Stimulated activated CD4-positive, alpha-beta T cell treated with anti-CD3 and anti-CD28 coated beads, Interleukin-1b, Interleukin-23, amount 100 ng/mL, for 1 hour (primary cell): Measurements from ENCODE around the gene ST3GAL4.
"Not testable (repeated sequence)": the region's sequence is repeated elsewhere in the genome, so short reads cannot be mapped to it uniquely, and the experiment has no call there.

Source experiments
- DNase-seq, 2 donors: peaks; one replicate each; pipeline ENCODE4 v3.0.0-alpha.2; 2020; ENCODE audit warnings: low read depth in 2 of 2

Gene ST3GAL4

DNA sequence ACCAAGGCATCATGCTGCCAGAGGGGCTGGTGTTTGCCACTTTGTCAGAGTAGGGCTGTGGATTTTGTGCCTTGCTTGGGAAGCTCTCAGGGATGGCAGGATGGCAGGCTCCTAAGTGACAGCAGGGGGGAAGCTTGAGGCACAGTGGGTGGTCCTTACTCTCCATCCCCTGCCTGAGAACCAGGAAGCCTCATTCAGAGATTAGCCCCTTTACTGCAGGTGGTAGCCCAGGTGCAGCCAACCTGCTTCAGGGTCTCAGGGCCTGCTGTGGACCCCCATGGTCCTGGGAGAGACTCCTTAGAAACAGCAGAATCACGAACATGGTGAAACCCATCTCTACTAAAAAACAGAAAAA, 8.9 kb upstream of the ST3GAL4 start:
- no peak for DNase-seq

DNA sequence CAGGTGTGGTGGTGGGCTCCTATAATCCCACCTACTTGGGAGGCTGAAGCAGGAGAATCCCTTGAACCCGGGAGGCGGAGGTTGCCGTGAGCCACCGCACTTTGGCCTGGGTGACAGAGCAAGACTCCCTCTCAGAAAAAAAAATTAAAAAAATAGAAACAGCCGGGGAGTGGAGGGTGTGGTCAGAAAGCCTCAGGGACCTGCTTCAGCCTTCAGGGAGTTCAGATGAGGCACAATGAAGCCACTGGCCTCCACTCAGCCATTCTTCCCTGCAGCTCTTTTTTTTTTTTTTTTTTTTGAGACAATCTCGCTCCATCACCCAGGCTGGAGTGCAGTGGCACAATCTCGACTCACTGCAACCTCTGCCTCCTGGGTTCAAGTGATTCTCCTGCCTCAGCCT, 8.5 kb upstream of the ST3GAL4 start:
- not testable (repeated sequence) for DNase-seq

DNA sequence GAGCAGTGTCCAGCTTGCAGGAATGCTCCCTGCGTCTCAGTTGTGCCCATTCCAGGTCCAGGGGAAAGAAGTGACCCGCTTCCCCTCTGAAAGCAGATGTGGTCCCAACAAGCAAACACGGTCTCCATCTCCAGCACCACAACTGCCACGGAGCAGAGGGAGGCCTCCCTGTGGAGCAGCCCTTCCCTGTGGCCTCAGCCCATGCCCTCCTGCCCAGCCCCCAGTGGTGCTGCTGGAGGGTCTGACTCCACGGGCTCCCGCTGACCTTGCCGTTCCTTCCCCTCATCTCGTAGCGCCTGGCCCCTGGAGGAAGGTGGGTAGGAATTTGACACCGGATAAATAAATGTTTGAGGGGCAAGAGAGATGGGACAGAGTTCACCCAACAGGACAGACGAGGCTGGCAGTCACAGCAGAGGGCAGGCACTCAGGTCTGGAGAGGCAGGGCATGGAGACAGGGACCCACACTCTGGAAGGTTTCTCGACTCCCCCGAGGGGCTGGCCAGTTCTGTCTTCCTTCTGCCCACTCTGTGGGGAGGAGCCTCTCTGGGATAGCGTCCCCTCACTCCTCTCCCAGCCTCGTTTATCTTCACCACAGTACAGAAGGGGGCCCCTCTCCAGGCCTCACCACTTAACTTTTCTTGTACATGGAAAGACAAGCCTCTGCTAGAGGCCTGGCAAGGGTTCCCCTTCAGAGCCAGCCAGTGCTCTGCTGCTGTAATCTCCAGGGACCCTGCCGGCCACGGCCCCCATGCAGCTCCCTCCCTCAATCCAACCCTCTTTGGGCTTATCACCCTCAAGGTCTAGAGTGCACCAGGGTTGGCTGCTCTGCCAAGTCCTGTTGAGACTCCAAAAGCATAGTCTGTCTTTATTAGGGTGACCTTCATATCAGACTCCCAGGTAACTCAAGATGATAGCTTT, 7.5 kb upstream of the ST3GAL4 start:
- DNase-seq: no peak

DNA sequence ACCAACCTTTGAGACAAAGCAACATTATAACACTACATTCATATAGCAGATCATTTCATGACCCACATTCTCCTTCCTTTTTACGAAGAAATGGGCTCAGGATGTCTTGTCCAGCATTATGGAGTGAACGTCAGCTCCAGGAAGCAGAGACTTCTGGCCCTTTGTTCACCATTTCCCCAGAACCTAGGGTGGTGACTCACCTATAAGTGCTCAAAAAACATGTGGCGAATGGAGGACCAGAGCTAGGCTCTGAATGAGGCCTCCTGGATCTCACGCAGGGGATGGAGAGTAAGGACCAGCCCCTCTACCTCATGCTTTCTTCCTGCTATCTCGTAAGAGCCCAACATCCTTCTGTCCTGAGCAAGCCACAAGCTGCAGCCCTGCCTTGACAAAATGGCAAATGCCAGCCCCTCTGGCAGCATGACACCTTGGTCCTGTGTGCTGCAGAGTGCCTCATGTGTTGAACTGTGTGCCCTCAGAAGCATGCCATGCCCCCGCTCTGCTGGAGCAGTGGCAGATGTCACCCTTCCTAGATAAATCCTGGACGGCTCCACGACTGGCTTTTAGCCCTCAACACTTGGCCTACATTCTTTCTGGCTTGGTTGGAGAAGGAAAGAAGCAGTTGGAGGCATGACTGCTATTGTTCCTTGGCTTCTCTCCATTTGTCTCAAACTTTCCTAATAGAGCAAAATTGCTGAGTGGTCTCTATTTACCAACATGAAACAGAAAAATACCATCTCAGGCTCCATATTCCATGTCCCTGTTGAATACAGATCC, 6.5 kb upstream of the ST3GAL4 start:
- DNase-seq: no peak

DNA sequence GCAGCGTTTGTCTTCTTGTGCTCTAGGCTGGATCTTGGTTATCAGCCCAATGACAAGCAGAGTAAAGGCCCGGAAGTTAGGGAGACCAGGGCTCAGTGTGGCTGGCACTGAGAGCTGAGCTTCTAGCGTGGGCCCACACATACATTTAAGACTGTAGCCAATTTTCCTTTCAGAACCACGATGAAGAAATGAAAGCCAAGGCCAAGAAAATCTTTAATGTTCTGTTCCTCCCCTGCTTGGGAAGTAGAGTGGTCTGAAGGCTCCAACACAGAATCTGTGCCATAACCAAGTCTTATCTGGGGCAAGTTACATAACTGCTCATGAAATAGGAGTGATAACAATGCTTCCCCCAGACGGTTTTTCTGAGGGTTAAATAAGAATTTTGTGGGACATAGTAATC, 4.7 kb upstream of the ST3GAL4 start:
- no peak for DNase-seq

DNA sequence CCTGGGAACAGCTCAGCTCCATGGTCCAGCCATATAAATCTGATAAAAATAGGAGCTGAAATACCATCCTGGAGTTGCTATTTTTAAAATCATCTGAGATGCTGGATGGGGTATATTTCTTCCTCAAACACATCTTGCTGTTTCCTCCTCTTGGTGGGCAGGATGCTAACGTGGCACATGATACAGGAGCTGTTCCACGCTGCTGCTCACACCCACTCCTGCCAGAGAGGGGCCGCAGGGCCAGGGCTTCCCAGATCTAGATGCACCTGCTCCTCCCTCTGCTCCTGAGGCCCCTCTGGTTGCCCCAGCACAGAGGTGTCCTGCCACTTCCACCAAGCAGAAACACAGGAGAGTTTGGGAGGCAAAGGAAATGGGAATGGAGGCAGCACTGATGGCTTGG, 3.3 kb upstream of the ST3GAL4 start:
- DNase-seq: no peak

DNA sequence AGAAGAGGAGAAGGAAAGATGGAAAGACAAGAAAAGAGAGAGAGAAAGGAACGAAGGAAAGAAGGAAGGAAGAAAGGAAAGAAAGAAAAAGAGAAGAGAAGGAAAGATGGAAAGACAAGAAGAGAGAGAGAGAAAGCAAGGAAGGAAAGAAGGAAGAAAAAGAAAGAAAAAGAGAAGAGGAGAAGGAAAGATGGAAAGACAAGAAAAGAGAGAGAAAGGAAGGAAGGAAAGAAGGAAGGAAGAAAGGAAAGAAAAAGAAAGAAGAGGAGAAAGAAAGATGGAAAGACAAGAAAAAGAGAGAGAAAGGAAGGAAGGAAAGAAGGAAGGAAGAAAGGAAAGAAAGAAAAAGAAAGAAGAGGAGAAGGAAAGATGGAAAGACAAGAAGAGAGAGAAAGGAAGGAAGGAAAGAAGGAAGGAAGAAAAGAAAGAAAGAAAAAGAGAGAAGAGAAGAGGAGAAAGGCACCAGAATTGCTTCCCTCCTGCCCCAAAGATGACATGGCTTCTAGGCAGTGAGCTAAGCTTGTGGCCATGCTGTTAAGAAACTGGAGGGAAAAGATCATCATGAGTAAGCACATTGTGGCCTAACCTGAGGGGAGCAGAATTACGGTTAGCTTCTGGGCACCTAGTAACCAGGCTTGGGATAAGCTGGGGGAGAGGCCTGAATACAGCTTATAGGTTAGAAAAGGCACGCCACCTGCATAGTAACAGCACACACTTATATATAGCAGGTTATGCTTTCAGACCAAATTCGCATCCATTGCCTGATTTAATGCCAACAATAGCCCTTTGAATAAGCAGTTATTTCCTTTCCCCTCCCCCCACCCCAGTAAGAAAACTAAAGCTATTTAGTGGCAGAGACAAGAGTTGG, 2.3 kb upstream of the ST3GAL4 start:
- no peak for DNase-seq

DNA sequence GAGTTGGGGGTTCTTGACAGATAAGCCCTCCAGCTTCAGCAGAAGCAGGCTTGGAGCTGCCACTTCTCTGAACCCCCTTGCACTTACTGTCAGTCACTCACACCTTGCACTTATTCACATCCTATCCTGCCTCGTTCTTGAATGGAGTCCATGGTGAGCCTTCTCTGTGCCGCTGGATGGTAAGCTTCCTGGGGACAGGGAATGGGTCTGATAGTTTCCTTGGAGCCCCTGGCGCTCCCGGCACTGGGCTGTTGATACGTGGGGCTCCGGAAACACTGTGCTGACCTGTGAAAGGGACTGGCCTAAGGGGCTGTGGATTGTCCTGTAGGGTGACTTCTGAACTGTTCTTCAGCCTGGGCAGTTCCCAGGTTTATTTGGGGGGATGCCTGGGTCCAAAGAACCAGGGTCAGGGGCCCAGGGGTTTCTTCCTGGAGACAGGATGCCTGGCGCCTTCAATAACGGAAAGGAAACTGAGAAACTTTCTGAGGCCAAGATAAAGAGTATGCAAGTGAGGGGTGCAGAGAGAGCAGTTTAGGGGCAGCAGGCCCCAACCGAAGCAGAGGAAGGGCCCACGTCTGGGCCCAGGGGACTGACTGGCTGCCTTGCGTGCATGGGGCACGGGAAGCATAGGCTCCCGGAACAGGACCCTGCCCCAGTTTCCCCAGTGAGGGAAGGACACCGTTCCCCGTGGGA, 709 bp upstream of the ST3GAL4 start:
- DNase-seq: no peak

DNA sequence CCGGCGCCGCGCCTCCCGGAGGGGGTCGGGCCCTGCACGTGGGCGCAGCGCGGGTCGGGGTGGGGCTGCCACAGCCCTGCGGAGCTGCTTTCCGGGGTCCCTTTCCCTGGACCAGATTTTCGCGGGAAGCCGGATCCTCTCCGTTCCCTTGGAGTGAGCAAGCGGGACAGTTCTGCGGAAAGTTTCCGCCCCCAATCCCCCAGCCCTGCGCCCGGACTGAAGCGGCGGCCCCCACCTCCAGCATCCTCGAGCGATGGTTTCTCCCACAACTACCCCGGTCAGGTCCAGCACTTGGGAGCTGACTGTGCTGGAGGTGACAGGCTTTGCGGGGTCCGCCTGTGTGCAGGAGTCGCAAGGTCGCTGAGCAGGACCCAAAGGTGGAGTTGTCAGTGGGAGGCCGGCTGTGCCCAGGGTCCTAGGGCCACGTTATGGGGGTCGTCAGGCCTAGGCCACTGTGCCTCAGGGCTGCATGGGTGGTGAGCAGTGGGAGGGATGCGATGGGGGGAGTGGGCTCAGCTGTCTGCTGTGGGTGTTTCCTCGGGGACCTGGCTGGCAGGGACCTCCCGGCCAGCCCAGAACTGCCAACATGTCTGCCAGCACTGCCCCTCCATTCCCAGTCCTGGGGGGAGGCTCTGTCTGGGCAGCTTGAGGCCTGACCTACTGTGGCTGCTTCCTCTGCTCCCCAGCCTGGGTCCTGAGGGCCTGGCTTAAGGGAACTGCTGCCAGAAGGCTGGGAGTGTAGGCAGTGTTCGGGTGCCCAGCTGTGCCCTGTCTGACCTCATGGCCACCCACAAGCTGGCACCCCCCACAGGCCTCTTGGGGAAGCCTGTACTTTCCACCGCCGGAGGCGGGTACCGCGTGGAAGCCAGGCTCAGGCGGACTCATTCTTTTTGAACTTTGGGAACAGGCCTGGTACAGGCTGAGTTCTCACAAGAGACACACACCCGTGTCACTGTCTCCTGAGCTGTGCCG, 726 bp downstream of the ST3GAL4 start:
- DNase-seq: no peak

DNA sequence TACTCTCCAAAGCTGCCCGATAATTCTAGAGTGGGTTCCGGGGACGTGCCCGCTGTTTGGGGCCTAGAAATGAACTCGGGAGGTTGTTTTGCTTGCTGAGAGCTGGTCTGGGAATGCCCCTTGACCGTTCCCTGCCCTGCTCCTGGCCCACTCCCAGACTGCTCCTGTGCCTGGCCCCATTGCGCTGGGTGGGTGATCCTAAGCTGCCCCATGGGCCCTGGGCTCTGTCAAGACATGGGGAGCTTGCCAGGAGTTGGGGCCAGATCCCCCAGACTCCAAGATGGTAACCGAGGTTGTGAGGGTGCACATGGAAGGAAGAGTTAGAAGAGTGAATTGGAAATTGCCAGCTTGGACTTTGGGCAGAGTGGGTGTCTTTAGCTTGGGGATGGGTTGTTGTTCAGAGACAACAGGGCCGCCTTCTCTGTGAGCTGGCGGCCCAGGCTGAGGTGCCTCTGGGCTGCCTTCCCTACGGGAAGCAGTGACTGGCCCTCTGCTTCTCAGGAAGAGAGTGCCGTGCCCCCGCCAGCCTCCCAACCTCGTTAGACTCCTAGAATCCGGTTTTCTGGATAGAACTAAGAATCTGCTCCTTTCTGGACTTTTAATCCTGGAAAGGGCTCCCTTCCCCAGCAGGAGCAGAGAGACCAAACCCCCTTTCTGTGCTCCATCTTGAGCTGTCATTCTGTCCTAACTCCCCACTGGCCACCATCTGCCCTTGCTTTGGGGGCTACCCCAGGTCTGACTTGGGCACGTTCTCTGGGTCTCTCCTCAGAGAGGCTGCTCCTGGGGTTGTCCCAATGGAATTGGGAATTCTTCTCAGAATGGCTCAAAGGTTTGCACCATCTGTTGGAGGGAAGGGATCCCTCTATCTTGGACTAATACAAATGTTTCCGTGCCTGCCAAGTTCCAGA, 1.8 kb downstream of the ST3GAL4 start:
- no peak for DNase-seq

DNA sequence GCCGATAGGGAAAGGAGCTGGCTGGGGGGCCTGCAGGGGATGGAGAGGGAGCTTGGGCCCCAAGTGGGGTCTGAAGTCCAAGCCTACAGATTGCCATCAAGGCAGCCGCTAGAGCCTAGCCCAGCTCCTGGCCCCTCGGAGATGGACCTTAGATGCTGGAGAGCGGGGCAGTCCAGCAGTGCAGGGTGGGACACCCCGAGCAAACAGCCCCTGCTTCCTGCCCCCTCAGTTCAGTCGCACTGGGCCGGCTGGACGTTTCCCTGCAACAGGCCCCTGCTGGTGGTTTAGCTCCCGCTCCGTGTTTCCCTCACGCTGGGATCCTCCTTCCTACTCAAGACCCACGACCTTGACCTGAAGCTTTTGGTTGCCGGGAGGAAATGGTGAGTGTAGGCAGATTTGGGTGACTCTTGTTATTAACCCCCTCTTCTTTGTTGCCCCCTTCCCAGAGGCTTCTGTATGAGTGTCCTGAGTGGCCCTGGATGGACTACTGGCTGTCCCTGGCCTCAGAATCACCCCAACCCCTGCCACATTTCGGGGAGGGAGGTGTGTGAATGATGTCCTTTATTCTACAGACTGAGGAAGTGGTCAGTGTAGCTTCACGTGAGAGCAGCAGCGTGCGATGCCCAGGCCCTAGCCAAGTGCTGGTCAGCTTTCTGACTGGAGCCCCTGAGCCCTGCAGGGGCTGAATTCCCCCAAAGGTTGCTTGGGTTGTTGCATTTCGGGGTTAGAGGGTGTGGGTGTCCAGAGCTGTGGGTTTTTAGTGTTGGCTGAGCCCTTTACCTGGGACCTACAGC, 2.7 kb downstream of the ST3GAL4 start:
- no peak for DNase-seq

DNA sequence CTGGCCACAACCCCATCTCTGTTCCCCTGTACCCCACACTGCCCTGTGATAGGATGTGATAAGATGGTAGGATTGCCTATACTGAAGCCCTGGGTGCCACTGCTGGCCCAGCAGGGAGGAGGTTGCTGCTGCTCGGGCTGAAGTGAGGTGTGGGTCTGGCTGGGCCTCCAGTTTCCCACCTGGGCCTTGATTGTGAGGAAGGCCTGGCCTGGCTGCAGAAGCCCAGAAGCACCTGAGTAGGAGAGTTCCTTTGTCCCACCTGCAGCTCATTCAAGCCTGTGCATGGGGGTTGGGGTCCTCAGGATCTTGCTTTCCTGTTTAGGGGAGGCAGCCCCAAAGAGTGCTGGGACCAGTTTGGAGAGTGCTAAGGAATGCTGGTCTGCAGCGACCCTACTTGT, 3.3 kb downstream of the ST3GAL4 start:
- no peak for DNase-seq

DNA sequence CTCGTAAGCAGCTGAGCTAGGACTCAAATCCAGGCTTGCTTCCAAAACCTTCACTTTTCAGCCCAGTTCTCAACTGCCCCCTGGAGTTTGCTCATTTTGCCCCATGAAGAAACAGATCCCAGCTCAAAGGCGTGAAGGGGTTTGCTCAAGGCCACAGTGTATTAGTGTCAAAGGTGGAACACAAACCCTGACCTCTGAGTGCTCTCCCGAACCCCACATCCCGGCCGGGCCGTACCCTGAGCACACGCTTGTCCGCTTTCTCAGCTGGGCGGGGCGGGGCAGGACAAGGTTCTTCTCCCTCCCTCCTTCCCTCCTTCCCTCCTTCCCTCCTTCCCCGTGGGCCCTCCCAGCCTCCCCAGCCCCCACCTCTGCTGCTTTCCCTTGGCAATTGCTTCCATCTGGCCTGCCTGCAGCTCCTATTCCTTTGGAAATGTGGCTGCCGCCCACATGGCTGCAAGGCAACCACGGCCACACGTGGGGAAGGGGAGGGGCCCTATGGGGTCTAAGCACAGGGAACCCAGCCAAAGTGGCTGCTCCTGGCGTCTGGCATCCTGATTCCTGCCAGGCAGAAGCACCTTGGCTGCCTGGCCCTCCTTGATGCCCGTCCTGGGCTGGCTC, 4.1 kb downstream of the ST3GAL4 start:
- DNase-seq: no peak

DNA sequence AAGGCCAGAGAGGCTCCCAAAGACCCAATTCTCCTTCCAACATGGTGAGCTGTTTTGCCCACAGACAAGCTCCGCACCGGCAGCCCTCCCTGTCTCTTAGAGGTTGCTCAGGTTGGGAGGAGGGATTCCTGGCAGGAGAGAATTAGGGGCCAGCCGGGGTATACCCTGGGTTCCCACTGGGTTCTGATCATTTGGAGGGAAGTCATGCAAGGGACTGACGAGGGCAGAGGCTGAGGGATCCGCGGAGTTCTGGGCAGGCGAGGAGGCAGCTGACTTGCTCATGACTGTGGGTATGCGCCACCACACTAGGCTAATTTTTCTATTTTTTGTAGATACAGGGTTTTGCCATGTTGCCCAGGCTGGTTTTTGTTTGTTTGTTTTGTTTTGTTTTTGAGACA, 4.6 kb downstream of the ST3GAL4 start:
- DNase-seq: no peak

DNA sequence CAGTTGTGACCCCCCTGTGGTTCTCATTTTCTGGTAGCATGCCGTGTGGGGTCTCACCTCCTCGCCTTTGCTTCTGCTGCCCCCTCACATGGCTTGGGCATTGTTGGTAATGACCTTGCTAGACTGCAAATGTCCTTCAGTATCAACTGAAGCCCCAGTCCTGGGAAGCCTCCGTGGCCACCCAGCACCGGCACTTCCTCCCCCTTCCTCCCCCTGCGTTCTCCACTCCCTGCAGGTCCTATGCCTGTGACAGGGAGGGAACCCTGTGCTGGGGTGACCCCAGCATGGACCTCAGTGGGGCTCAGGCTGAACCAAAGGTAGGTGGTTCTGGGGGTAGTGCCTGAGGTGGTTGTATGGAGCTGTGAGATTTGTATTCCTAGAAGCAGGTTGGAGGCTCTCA, 5.9 kb downstream of the ST3GAL4 start:
- no peak for DNase-seq

DNA sequence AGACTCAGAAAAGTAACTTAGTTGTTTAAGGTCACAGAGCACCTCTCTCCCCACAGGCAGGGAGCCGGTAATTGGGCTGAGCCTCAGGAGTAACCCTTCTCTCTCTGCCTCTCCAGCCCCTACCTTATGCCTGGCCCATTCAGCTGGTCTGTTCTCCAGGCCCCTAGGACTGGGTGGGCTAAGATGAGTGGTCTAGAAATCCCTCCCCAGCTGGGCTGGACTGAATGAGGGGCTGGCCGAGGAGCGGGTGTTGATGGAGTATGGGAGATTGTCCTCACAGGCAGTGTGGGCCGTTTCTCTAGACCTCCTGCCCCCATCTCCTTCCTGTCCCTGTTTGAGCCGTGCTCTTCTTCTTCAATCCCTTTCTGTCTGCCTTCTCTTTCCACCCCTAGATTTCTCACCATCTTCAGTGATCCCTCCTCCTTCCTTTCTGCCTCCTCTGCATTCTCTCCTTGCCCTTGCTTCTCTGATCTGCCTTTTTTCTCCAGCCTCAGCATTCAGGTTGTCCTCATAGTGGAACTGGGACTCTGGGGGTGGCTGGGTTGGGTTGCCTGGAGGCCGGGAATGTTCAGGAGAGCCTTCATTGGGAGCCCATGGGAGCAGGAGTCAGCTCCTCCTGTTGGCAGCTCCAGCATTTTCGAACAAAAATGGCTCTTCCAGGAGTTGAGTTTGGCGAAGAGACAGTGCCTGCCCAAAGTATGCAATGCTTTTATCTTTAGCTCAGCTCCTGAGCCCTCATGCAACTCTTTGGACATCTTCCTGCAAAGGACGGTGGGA, 7.6 kb downstream of the ST3GAL4 start:
- no peak for DNase-seq

DNA sequence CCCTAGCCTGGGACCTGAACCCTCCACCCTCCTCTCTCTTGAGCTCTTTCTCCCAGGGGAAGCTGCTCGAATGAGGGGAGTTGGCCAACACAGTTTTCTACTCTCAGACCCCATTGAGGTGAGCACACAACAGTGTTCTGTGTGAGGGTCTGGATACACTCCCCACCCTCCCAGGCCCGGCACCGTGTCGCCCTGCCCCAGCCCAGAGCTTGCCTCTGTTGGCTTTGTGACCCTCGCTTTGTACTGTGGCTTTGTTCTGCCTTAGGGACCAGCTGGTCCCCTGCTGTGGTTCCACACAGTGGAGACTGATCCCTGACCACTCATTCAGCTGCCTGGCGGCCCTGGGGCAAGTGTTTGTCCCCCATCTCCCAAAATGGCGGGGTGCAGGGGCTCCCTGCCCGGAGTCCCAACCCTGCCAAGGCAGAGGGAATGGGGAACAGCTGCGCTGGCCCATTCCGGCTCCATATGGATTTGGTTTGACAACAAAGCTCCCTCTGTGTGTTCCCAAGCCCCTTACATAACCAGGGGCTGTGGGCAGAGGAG, 8.3 kb downstream of the ST3GAL4 start:
- DNase-seq: no peak
